GM12801 (cell line): Measurements from ENCODE around the gene CSF3.

ENCODE experiments used
- CTCF ChIP-seq: IDR thresholded peaks from one replicate; pipeline ENCODE4 v1.5.1; 2011; ENCODE audit warnings: control low read depth; ENCODE audit not compliant: insufficient read length; ENCODE audit errors: extremely low read depth

The CSF3 gene

GRCh38 chr17:39999067-39999466 lies 16.2 kb upstream of the CSF3 start:
- TF ChIP-seq CTCF, result no peak

GRCh38 chr17:40000161-40000560 lies 15.1 kb upstream of the CSF3 start:
- no peak for TF ChIP-seq CTCF

- no peak for TF ChIP-seq CTCF
Measured at GRCh38 chr17:40004072-40004471, 11.2 kb upstream of the CSF3 start.

- no peak for TF ChIP-seq CTCF
Measured at GRCh38 chr17:40004712-40005111, 10.5 kb upstream of the CSF3 start.

GRCh38 chr17:40005520-40005919 lies 9.7 kb upstream of the CSF3 start:
- TF ChIP-seq CTCF, result no peak

- no peak for TF ChIP-seq CTCF
Measured at GRCh38 chr17:40014375-40014980, 762 bp upstream of the CSF3 start.

GRCh38 chr17:40015998-40016985 lies 1.1 kb downstream of the CSF3 start:
- no peak for TF ChIP-seq CTCF
